ENCODE measurements around the gene SHLD2.

Gene SHLD2, protein sequence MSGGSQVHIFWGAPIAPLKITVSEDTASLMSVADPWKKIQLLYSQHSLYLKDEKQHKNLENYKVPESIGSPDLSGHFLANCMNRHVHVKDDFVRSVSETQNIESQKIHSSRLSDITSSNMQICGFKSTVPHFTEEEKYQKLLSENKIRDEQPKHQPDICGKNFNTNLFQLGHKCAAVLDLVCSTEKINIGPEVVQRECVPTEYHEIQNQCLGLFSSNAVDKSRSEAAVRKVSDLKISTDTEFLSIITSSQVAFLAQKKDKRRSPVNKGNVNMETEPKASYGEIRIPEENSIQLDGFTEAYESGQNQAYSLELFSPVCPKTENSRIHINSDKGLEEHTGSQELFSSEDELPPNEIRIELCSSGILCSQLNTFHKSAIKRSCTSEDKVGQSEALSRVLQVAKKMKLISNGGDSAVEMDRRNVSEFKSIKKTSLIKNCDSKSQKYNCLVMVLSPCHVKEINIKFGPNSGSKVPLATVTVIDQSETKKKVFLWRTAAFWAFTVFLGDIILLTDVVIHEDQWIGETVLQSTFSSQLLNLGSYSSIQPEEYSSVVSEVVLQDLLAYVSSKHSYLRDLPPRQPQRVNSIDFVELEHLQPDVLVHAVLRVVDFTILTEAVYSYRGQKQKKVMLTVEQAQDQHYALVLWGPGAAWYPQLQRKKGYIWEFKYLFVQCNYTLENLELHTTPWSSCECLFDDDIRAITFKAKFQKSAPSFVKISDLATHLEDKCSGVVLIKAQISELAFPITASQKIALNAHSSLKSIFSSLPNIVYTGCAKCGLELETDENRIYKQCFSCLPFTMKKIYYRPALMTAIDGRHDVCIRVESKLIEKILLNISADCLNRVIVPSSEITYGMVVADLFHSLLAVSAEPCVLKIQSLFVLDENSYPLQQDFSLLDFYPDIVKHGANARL

DNA sequence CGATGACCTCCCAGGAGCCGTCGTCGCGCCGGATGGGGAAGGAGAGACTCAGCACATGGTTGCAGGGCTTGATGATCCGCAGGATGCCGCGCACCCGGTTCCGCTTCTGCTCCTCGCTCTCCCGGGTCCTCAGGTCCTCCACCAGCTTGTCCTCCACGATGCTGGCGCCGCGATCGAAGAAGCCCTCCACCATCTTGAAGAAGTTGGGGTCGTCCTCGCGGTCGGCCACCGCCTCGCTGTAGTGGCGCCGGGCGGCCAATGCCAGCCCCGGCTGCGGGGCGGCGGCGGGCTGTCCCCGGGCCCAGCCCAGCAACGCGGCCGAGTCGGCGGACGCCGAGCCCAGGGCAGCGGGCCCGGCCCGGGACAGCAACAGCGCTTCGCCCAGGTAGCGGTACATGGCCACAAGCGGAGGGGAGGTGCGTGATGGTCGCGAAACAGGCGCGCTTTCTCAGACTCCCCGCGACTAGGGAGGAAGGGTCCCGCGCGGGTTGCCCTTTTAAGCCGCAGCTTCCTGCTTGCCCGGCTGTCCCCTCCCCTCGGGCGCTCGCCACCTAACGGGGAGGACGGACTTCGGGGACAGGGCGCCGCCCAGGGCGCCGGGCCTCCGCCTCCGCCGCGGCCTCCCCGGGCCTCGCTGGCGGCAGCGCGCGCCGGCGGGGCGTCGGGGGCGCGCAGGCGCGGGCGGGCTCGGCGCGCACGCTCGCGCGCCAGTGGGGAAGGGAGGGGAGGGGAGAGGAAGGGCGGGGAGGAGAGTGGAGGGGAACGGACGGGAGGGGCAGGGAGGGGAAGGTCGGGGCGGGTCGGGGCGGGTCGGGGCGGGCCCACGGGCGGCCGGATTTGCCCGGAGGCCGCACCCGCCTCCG, at the start of gene SHLD2, which contains the start of gene GLUD1:
SHLD2 (plus strand) TSS at position 834 of the 863 bp plus-strand sequence. CDS start 56,149 bp downstream, outside the sequence.
GLUD1 (minus strand) TSS at position 471 of the 863 bp plus-strand sequence; CDS start at position 397, 74 bp downstream.
- peak within 1 kb of the TSS; percentile 84 for H3K4me3 ChIP-seq (replicated peaks; ENCODE audit: low read depth, low read length)
- peak; percentile 90 for DNase-seq (ENCODE audit: low read depth)
- TF ChIP-seq, protein P1, sequence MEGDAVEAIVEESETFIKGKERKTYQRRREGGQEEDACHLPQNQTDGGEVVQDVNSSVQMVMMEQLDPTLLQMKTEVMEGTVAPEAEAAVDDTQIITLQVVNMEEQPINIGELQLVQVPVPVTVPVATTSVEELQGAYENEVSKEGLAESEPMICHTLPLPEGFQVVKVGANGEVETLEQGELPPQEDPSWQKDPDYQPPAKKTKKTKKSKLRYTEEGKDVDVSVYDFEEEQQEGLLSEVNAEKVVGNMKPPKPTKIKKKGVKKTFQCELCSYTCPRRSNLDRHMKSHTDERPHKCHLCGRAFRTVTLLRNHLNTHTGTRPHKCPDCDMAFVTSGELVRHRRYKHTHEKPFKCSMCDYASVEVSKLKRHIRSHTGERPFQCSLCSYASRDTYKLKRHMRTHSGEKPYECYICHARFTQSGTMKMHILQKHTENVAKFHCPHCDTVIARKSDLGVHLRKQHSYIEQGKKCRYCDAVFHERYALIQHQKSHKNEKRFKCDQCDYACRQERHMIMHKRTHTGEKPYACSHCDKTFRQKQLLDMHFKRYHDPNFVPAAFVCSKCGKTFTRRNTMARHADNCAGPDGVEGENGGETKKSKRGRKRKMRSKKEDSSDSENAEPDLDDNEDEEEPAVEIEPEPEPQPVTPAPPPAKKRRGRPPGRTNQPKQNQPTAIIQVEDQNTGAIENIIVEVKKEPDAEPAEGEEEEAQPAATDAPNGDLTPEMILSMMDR (IDR thresholded peaks at IDR 0.05; ENCODE audit: low read length, missing control alignments): no peak

DNA sequence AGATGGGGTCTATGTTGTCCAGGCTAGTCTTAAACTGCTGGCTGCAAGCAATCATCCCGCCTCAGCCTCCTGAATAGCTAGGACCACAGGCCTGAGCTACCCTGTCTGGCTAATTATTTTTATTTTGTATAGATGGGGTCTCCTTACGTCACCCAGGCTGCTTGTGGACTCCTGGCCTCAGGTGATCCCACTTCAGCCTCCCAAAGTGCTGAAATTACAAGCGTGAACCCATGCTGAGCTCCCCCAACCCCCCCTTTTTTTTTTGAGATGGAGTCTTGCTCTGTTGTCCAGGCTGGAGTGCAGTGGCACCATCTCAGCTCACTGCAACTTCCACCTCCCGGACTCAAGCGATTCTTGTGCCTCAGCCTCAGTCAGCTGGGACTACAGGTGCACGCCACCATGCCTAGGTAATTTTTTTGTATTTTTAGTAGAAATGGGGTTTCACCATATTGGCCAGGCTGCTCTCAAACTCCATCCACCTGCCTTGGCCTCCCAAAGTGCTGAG, 49.5 kb upstream of the SHLD2 start:
- no peak for DNase-seq (ENCODE audit: low read depth)

DNA sequence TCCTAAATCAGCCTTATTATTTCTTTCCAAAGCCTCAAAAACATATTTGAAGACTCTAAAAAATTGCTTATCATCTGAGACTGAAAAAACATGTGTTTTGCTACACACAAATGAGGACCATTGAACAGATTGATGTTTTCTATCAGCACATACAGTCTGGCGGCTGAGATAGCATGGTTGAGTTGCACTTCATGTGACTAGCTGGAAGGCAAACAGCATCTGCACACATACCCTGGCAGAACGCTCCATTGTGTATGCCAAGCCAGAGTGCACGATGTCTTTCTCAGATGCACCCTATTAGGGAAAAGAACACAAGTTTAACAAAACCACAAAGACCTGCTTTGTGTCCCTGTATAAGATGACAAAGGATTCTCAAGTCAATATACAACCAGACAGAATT, 41.9 kb upstream of the SHLD2 start:
- H3K4me3 ChIP-seq (replicated peaks; ENCODE audit: low read depth, low read length): no peak overlapping the region
- TF ChIP-seq, protein P1 (IDR thresholded peaks at IDR 0.05; ENCODE audit: low read length, missing control alignments): no peak
- DNase-seq (ENCODE audit: low read depth): no peak

More for the DNA sequence above, 49.5 kb upstream of the SHLD2 start:
- no peak overlapping the region for H3K4me3 ChIP-seq (replicated peaks; ENCODE audit: low read depth, low read length)
- TF ChIP-seq, protein P1 (IDR thresholded peaks at IDR 0.05; ENCODE audit: low read length, missing control alignments): no peak

DNA sequence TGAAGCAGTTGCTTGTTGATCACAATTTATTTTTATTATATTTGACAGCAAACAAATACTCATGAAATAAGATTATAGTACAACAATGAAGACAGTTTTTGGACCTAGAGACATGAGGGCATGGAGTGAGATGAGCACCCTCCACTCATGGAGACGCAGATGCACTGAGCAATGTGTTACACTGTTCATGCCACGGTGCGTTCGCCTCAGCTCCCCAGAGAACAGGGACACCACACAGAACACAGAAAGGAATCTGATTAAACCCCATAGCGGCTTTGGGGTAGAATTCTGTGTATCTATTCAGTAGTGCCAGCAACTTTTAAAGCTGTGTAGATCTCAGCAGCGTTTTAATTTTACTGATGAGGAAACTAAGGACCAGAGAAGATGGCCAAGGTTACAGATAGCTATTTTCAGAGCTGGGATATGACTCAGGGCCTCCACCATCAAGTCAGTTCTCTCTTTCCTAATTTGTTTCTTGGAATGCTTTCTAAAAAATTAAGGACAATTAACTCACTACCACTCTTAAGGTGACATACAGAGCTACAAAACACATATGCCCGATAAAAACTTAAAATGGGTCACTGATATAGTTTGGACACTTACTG, 41.3 kb upstream of the SHLD2 start:
- H3K4me3 ChIP-seq (replicated peaks; ENCODE audit: low read depth, low read length): no peak overlapping the region
- TF ChIP-seq, protein P1 (IDR thresholded peaks at IDR 0.05; ENCODE audit: low read length, missing control alignments): no peak
- DNase-seq (ENCODE audit: low read depth): no peak

DNA sequence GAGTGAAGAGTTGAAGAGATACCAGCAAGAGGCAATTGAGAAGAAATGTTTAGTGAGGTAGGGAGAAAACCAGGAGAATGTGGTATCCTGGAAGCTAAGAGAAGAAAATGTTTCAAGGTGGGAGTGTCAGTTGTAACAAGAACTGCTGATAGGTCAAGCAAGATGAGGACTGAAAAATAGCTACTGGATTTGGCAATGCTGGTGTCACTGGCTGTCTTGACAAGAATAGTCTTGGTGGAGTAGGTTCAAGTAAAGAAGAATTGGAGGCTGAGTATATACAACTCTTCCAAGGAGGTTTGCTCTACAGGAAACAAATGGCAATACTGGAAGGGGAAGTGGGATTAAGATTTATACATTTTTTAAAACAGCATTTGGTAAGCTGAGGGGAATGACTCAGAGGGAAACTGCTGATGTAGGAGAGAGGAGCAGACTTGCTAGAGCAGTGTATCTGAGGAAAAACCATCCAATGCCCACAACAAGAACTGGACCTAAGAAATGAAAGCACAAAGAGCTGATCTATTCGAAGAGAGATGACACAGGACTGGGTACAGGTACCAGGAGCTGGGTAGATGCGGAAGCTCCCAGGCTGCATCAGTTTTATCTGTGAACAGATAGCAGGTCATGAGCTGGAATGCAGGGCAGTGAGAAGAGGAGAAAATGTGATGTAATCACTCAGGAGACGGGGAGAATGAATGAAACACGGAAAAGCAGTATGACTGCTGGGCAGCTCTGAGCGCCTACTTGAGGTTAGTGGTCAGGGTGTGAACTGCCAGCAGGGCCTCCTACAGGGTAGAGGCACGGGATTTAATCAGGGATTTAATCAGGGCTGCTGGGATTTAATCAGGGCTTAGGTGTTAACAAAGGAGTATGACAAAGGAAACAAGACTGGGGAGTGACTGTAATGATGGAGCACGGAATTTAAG, 40.4 kb upstream of the SHLD2 start:
- no peak overlapping the region for H3K4me3 ChIP-seq (replicated peaks; ENCODE audit: low read depth, low read length)
- peak; percentile 61 for DNase-seq (ENCODE audit: low read depth)
- TF ChIP-seq, protein P1 (IDR thresholded peaks at IDR 0.05; ENCODE audit: low read length, missing control alignments): peak; percentile 46
